Hepatocyte (in vitro differentiated cells): ENCODE data around the gene HRH1. TPM values are rescaled to one million over a fixed set of nuclear protein-coding genes. Genes with fewer than 3 reads are reported as not detected.

ENCODE experiments used
- DNase-seq: peaks from one replicate; pipeline ENCODE4 v3.0.0-alpha.2; 2016; ENCODE audit warnings: low spot score
- H2AFZ ChIP-seq: fragments of 200-600 bp; sonication (generic); 2 replicates; pipeline ENCODE4 v1.6.0; 2016; ENCODE audit warnings: antibody characterized with exemption, mild to moderate bottlenecking
- H3K27ac ChIP-seq: fragments of 200-600 bp; sonication (generic); 2 replicates; pipeline ENCODE4 v1.5.1; 2016; ENCODE audit warnings: mild to moderate bottlenecking
- H3K27me3 ChIP-seq: fragments of 200-600 bp; sonication (generic); 2 replicates; pipeline ENCODE4 v1.6.1; 2016
- H3K36me3 ChIP-seq: fragments of 200-600 bp; sonication (generic); replicated peaks from 2 replicates; pipeline ENCODE4 v1.5.1; 2016; ENCODE audit warnings: low read depth; ENCODE audit not compliant: insufficient read depth
- H3K4me1 ChIP-seq: fragments of 200-600 bp; sonication (generic); 2 replicates; pipeline ENCODE4 v1.5.1; 2016; ENCODE audit warnings: mild to moderate bottlenecking, moderate library complexity; ENCODE audit not compliant: insufficient read depth
- H3K4me2 ChIP-seq: fragments of 200-600 bp; sonication (generic); 2 replicates; pipeline ENCODE4 v1.6.0; 2016
- H3K4me3 ChIP-seq: fragments of 200-600 bp; sonication (generic); 2 replicates; pipeline ENCODE4 v1.5.1; 2016; ENCODE audit warnings: mild to moderate bottlenecking
- H3K79me2 ChIP-seq: fragments of 200-600 bp; sonication (generic); 2 replicates; pipeline ENCODE4 v1.6.0; 2017; ENCODE audit warnings: mild to moderate bottlenecking
- H3K9me2 ChIP-seq: fragments of 200-600 bp; sonication (generic); replicated peaks from 2 replicates; pipeline ENCODE4 v1.6.0; 2017; ENCODE audit warnings: mild to moderate bottlenecking; ENCODE audit not compliant: insufficient read depth
- H3K9me3 ChIP-seq: fragments of 200-600 bp; sonication (generic); 2 replicates; pipeline ENCODE4 v1.5.1; 2016; ENCODE audit warnings: low read depth, mild to moderate bottlenecking
- H4K20me1 ChIP-seq: fragments of 200-600 bp; sonication (generic); 2 replicates; pipeline ENCODE4 v1.6.0; 2016; ENCODE audit warnings: mild to moderate bottlenecking; ENCODE audit not compliant: insufficient read depth, poor library complexity, severe bottlenecking
- CTCF ChIP-seq: fragments of 200-600 bp; sonication (generic); IDR thresholded peaks from 2 replicates; pipeline ENCODE4 v1.5.1; 2016; ENCODE audit warnings: antibody characterized with exemption, mild to moderate bottlenecking; ENCODE audit not compliant: poor library complexity
- EZH2 ChIP-seq: fragments of 200-600 bp; sonication (generic); IDR thresholded peaks from 2 replicates; pipeline ENCODE4 v1.6.1; 2016; ENCODE audit warnings: antibody characterized with exemption, mild to moderate bottlenecking, borderline replicate concordance
- EZH2phosphoT487 ChIP-seq: fragments of 200-600 bp; sonication (generic); IDR thresholded peaks from one replicate; pipeline ENCODE4 v1.6.1; 2018; ENCODE audit warnings: antibody characterized with exemption, mild to moderate bottlenecking, low read depth, moderate library complexity; ENCODE audit not compliant: unreplicated experiment, severe bottlenecking
- WGBS: methylation state at CpG from one replicate; pipeline ENCODE4 v1.1.6; 2016; ENCODE audit warnings: low lambda C conversion rate; ENCODE audit errors: missing lambda C conversion rate; 5-methylcytosine and 5-hydroxymethylcytosine counted together
- polyA plus RNA-seq: library from polyadenylated mRNA; unstranded; fragments of >200 nt; fragmentation: Nextera tagmentation; extraction: Ambion mirVana; gene quantifications from 2 replicates; pipeline ENCODE4 v1.2.1, GENCODE V29; 2016
- small RNA-seq: library from RNA; depleted of rRNA; stranded (forward); fragments of <200 nt; gene quantifications from one replicate; pipeline ENCODE3, GENCODE V24; 2014
- total RNA-seq: library from RNA; depleted of rRNA; stranded (reverse); fragments of >200 nt; gene quantifications from 2 replicates; pipeline ENCODE4 v1.2.3, GENCODE V29; 2014

Gene HRH1
- total and polyA plus RNA-seq, 2 experiments from 2014 or later: 3.3 to 5.1 TPM

- H3K27ac ChIP-seq: no peak overlapping the region
- no peak overlapping the region for H2AFZ ChIP-seq
- H3K4me1 ChIP-seq: no peaks in the 10 kb centered on the region
- H3K36me3 ChIP-seq: peaks cover 3% of the 10 kb centered on the region
- 88% methylated on average over 5 of the region's 5 CpGs for WGBS
- H3K9me2 ChIP-seq: no peaks in the 10 kb centered on the region
- no peaks in the 10 kb centered on the region for H3K27me3 ChIP-seq
- H4K20me1 ChIP-seq: no peaks in the 10 kb centered on the region
- no peak overlapping the region for H3K4me3 ChIP-seq
- no peaks in the 10 kb centered on the region for H3K79me2 ChIP-seq
- no peaks in the 10 kb centered on the region for H3K9me3 ChIP-seq
- TF ChIP-seq EZH2phosphoT487 (no peak), EZH2 (no peak), CTCF (no peak)
- H3K4me2 ChIP-seq: no peak overlapping the region
- no peak for DNase-seq
These were observed 157.9 kb downstream of the HRH1 start for GRCh38 chr3:11312166-11312565.

Small RNAs within 50 kb of the gene (small RNA-seq; reads per million reads assigned to genes)
- not detected for gene AC083855.1

Other genes starting within 250 kb of the HRH1 start
- 3.9 and 5.7 TPM in 2 replicates for gene SLC6A1, start 161.7 kb upstream of the HRH1 start, total RNA-seq
- gene SLC6A1, start 161.7 kb upstream of the HRH1 start, polyA plus RNA-seq: 1.7 and 3.6 TPM in 2 replicates
- gene ATG7, start 117.9 kb downstream of the HRH1 start, total RNA-seq: 20.8 and 38.6 TPM in 2 replicates
- gene ATG7, start 117.9 kb downstream of the HRH1 start, polyA plus RNA-seq: 18.4 and 29.0 TPM in 2 replicates